Activated CD4-positive, alpha-beta T cell treated with anti-CD3 and anti-CD28 coated beads for 1 hour (primary cell): ENCODE data around the gene ADAMTSL4.
A peak's percentile ranks its signal among the peaks of the same experiment; 100 is the strongest.
"Not testable (repeated sequence)": the region's sequence is repeated elsewhere in the genome, so short reads cannot be mapped to it uniquely, and the experiment has no call there.

Experiments used
- DNase-seq: peaks from one replicate; pipeline ENCODE4 v3.0.0-alpha.2; 2020

Gene ADAMTSL4

DNA sequence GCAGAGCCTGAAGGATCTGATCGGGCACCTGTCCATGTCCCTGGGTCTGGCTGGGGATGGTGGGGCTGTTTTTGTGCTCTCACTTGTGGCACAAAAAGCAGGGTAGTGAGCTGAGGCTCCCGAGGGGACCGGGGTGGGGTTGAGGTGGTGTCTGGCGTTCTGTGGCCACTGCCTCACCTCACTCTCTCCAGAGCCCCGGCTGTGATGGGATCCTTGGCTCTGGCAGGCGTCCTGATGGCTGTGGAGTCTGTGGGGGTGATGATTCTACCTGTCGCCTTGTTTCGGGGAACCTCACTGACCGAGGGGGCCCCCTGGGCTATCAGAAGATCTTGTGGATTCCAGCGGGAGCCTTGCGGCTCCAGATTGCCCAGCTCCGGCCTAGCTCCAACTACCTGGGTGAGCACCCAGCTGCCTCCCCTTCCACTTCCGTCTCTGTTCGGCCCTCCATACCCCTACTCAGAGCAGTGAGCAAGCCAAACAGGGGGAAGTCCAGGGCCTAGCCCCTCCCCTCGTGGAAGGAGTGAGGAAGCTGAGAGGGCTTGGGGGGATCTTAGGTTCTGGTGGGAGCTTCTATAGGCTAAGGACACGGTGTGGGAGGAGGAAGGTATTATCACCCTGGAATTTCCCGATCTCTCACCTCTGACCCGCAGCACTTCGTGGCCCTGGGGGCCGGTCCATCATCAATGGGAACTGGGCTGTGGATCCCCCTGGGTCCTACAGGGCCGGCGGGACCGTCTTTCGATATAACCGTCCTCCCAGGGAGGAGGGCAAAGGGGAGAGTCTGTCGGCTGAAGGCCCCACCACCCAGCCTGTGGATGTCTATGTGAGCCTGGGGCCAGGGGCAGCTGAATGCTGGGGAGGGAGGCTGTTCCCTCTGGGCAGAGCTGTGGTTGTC, 7.0 kb downstream of the ADAMTSL4 start:
- no peak for DNase-seq

DNA sequence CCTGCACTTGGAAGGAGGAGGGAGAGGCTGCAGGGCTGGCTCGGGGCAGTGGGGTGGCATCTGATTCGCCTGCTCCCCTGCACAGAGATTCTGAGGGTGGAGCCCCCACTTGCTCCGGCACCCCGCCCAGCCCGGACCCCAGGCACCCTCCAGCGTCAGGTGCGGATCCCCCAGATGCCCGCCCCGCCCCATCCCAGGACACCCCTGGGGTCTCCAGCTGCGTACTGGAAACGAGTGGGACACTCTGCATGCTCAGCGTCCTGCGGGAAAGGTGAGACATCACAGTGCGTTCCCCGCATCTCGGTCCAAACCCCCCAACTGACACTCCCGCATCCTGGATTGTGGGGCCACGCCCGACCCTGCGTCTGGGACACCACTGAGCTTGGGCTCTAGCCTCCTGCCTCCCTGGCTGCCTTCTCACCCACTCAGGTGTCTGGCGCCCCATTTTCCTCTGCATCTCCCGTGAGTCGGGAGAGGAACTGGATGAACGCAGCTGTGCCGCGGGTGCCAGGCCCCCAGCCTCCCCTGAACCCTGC, 7.9 kb downstream of the ADAMTSL4 start:
- no peak for DNase-seq

DNA sequence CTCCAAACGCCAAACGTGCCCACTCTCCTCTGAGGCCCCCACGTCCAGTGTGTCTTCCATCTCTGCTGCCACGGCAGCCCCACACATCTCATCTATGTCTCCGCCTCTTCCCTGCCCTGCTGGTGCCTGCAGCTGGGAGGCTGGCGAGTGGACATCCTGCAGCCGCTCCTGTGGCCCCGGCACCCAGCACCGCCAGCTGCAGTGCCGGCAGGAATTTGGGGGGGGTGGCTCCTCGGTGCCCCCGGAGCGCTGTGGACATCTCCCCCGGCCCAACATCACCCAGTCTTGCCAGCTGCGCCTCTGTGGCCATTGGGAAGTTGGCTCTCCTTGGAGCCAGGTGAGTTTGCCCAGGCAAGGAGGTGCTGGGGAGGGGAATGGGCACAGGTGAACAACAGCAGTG, 8.6 kb downstream of the ADAMTSL4 start:
- no peak for DNase-seq

GRCh38 chr1:150558303-150558704, 9.1 kb downstream of the ADAMTSL4 start:
- DNase-seq, result no peak

DNA sequence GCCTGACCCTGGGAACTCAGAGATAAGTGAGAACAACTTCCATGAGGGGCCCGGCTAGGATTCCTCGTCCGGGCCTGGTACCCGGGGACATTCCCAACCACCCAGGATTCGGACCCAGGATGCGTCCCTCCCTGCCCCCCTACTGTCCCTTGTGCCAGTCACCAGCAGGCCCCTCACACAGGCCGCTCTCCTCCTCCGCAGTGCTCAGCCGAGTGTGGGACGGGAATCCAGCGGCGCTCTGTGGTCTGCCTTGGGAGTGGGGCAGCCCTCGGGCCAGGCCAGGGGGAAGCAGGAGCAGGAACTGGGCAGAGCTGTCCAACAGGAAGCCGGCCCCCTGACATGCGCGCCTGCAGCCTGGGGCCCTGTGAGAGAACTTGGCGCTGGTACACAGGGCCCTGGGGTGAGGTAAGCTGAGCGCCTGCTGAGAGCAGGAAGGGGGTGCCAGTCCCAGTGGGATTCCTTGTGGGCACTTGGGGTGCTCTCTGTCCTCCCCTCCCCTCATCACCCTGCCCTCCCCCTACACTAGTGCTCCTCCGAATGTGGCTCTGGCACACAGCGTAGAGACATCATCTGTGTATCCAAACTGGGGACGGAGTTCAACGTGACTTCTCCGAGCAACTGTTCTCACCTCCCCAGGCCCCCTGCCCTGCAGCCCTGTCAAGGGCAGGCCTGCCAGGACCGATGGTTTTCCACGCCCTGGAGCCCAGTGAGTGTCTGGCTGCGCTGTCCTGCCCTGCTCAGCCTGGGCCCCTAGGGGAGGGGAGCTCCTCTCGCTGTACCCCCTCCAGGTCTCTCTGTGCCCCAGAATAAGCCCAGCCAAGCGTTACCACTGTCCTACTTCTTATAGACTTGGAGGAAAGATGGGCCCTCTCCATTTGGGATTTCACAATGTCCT, 9.8 kb downstream of the ADAMTSL4 start:
- no peak for DNase-seq

- DNase-seq, result no peak
Measured at GRCh38 chr1:150559656-150560010, 10.4 kb downstream of the ADAMTSL4 start.

DNA sequence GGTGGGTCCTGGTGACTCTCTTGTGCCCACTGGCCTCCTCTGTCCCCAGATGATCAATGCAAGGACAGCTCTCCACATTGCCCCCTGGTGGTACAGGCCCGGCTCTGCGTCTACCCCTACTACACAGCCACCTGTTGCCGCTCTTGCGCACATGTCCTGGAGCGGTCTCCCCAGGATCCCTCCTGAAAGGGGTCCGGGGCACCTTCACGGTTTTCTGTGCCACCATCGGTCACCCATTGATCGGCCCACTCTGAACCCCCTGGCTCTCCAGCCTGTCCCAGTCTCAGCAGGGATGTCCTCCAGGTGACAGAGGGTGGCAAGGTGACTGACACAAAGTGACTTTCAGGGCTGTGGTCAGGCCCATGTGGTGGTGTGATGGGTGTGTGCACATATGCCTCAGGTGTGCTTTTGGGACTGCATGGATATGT, 10.8 kb downstream of the ADAMTSL4 start:
- peak; percentile 57 for DNase-seq

GRCh38 chr1:150560576-150561253, 11.5 kb downstream of the ADAMTSL4 start:
- peak; percentile 71 for DNase-seq

GRCh38 chr1:150561254-150561973, 12.2 kb downstream of the ADAMTSL4 start:
- DNase-seq, result no peak

- DNase-seq, result peak; percentile 82
Measured at GRCh38 chr1:150561974-150562445, 12.8 kb downstream of the ADAMTSL4 start.

GRCh38 chr1:150562446-150563339, 13.5 kb downstream of the ADAMTSL4 start:
- DNase-seq, result peak; percentile 53

- DNase-seq, result no peak
Measured at GRCh38 chr1:150563340-150564038, 14.3 kb downstream of the ADAMTSL4 start.

DNA sequence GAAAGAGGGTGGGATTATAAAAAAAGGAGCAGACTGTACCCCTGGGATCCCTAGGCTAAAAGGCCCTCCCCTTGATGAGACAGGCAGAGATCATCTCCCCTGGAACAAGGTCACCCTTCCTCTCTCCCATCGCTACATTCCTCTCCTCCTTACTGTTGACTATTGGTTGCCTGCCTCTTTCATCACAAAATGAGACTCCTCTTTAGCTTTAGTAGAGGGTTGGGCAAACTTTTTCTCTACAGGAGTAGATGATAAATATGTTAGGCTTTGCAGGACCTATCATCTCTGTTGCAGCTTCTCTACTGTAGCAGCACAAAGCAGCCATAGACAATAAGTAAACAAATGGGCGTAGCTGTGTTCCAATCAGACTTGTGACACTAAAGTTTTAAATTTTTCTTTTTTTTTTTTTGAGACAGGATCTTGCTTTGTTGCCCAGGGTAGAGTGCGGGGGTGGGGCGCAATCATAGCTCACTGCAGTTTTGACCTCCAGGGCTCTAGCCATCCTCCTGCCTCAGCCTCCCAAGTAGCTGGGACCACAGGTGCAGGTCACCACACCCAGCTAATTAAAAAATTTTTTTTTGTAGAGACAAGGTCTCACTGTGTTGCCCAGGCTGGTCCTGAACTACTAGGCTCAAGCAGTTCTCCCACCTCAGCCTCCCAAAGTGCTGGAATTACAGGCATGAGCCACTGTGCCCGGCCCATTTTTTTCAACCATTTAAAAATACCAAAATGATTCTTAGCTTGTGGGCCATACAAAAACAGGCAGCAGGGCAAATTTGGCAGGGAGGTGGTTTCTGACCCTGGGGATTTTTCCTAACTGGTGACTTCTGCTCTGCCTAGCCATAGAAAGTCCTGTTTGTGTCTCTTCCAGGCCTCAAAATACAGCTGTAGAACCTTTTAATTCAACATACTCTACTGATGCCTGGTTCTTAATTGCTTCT, 15.1 kb downstream of the ADAMTSL4 start:
- no peak for DNase-seq

DNA sequence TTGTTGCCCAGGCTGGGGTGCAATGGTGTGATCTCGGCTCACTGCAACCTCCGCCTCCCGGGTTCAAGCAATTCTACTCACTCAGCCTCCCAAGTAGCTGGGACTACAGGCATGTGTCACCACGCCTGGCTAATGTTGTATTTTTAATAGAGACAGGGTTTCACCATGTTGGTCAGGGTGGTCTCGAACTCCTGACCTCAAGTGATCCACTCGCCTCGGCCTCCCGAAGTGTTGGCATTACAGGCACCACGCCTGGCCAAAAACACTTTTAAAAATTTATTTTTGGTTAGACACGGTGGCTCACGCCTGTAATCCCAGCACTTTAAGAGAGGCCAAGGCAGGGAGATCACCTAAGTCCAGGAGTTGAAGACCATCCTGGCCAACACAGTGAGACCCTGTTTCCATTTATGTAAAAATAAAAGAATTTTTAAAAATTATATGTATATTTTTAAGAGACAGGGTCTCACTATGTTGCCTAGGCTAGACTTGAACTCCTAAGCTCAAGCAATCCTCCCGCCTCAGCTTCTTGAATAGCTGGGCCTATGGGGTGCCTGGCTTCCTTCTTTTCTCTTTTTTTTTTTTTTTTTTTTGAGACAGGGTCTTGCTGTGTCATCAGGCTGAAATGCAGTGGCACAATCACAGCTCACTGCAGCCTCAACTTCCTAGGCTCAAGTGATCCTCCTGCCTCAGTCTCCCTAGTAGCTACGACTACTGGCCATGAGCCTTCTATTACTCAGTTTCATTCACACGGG, 16.2 kb downstream of the ADAMTSL4 start:
- not testable (repeated sequence) for DNase-seq

DNA sequence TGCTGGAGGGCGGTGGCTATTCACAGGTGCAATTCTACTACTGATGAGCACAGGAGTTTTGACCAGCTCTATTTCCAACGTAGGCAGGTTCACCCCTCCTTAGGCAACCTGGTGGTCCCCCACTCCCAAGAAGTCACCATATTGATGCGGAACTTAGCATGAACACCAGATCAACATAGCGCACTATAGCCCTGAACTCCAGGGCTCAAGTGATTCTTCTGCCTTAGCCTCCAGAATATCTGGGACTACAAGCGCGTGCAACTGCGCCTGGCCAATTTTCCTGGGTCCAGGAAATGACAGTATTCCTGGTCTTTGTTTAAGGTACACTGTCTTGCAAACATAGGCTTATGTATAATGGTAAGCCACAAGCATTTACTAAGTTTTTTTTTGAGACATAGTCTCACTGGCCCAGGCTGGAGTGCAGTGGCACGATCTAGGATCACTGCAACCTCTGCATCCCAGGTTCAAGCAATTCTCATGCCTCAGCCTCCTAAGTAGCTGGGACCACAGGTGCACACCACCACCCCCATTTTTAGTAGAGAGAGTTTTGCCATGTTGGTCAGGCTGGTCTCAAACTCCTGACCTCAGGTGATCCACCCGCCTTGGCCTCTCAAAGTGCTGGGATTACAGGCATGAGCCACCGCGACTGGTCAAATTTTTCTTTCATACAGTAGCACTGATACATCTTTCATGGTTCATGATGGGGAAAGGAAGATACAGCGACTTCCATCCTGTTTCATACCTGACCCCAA, 17.6 kb downstream of the ADAMTSL4 start:
- DNase-seq, result no peak

DNA sequence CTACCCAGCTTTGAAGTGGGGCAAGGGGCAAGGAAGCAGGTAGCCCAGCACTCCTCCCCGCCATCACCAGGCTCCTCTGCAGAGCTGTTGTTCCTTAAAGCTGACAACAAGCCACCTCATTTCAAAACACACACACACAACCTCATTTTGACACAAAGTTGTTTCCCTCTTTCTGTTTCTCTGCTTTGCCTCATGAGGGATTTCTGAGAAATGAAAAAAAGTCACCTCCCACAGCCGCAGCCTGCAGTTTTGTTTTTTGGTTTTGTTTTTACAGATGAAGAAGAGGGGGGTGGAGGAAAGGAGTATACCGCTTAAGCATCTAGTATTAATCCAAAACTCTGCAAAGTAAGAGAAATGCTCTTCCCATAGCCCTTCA, 18.1 kb downstream of the ADAMTSL4 start:
- no peak for DNase-seq

DNA sequence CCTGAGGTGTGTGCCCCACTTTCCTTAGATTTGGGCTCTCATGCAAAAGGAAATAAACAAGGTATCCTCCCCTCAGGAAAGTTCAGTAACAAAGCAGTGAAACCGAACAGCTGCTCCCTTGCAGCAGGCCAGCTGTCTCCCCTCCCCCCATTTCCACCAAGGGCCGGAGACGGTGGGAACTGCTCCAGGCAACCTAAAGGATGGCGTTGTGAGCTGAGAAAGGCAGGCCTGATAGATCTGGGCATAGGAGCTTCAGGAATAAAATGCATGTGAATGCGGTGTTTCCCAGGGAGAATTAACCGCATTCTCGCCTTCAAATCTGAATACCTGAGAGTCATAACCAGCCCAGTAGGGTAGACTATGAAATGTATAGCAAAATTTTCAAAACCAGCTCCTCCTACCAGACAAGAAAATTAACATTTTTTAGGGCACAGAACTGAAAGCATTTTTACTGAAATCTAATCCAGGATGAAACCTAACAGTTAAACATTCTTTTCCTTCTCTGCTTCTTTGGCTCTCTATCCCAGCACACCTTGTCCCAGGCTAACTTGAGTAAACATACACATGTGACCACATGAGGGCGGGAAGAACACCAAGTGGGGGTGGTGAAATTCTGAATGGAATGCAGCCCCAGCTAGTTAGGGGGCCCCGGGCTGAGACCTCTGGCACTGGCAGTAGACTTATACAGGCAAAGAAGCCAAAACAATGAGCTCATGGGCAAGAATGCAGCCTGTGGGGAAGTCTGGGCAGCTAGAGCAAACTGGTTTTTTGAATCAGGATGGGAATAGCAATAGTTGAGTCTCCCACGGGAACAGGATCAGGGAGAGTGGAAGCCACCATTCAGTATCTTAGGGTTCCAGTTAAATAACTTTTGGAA, 18.7 kb downstream of the ADAMTSL4 start:
- DNase-seq, result peak; percentile 54
